ENCODE measurements around the gene USP5.

DNA sequence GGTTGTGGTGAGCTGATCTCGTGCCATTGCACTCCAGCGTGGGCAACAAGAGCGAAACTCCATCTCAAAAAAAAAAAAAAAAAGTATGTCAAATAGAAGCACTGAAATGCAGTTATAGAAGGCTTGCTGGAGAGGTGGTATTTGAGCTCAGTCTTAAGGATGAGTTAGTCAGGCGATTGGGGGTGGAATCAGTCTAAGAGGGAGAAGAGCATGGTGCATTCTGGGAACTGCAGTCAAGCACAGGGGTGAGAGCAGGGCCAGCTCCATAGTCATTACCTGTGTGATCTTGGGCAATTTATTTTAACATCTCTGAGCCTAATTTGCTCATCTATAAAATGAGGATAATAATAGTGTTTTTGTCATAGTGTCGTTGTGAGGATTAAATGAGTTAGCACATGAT is 17.1 kb upstream of the USP5 start:
- TF ChIP-seq, protein P1, sequence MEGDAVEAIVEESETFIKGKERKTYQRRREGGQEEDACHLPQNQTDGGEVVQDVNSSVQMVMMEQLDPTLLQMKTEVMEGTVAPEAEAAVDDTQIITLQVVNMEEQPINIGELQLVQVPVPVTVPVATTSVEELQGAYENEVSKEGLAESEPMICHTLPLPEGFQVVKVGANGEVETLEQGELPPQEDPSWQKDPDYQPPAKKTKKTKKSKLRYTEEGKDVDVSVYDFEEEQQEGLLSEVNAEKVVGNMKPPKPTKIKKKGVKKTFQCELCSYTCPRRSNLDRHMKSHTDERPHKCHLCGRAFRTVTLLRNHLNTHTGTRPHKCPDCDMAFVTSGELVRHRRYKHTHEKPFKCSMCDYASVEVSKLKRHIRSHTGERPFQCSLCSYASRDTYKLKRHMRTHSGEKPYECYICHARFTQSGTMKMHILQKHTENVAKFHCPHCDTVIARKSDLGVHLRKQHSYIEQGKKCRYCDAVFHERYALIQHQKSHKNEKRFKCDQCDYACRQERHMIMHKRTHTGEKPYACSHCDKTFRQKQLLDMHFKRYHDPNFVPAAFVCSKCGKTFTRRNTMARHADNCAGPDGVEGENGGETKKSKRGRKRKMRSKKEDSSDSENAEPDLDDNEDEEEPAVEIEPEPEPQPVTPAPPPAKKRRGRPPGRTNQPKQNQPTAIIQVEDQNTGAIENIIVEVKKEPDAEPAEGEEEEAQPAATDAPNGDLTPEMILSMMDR (IDR thresholded peaks at IDR 0.05): no peak
- TF ChIP-seq POLR2A (IDR thresholded peaks at IDR 0.05) (no peak), POLR2AphosphoS5 (IDR thresholded peaks at IDR 0.05; ENCODE audit: insufficient read depth in 1 of 2, low read depth in 1 of 2) (no peak)

All from vagina (tissue), 2 donors.